Ectodermal cell (in vitro differentiated cells): Measurements from ENCODE around the gene DBNDD2.

Experiments used
- H3K27ac ChIP-seq: 2 replicates; pipeline ENCODE4 v1.7.0; 2013; ENCODE audit warnings: mild to moderate bottlenecking, low read depth, low read length; ENCODE audit not compliant: insufficient read depth, poor library complexity, severe bottlenecking
- H3K27me3 ChIP-seq: 2 replicates; pipeline ENCODE4 v1.7.0; 2013; ENCODE audit warnings: mild to moderate bottlenecking, low read length; ENCODE audit not compliant: insufficient read depth, control insufficient read depth, poor library complexity, severe bottlenecking
- H3K36me3 ChIP-seq: one replicate; pipeline ENCODE4 v1.7.0; 2013; ENCODE audit warnings: low read length; ENCODE audit not compliant: control insufficient read depth, insufficient read depth
- H3K4me1 ChIP-seq: one replicate; pipeline ENCODE4 v1.7.0; 2013; ENCODE audit warnings: low read length; ENCODE audit not compliant: control insufficient read depth, insufficient read depth
- H3K4me3 ChIP-seq: 2 replicates; pipeline ENCODE4 v1.7.0; 2013; ENCODE audit warnings: low read depth, low read length, control low read depth; ENCODE audit not compliant: insufficient read depth
- H3K9me3 ChIP-seq: 2 replicates; pipeline ENCODE4 v1.7.0; 2013; ENCODE audit warnings: mild to moderate bottlenecking, low read length, moderate library complexity; ENCODE audit not compliant: control insufficient read depth
- WGBS, 2 experiments: methylation state at CpG; one replicate each; pipeline ENCODE4 v1.1.7; 2013; ENCODE audit warnings: missing lambda C conversion rate in 2 of 2; 5-methylcytosine and 5-hydroxymethylcytosine counted together

DBNDD2 gene

DNA sequence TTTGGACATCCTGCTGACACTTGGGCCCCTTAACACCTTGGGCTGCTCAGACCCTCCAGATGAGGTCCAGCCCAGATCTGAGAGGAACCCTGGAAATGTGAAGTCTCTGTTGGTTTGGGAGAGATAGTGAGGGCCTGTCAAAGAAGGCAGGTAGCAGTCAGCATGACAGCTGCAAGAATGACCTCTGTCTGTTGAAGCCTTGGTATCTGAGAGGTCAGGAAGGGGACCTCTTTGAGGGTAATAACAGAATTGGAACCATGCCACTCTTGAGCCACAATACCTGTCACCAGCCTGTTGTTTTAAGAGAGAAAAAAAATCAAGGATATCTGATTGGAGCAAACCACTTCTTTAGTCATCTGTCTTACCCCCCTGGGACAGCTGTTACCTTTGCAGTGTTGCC lies 41.0 kb upstream of the DBNDD2 start:
- Histone ChIP-seq H3K4me1 (peaks cover 5% of the 10 kb centered on the region), H3K27me3 (no peaks in the 10 kb centered on the region), H3K9me3 (no peaks in the 10 kb centered on the region), H3K36me3 (peaks cover 5% of the 10 kb centered on the region), H3K27ac (no peak overlapping the region), H3K4me3 (no peak overlapping the region)

DNA sequence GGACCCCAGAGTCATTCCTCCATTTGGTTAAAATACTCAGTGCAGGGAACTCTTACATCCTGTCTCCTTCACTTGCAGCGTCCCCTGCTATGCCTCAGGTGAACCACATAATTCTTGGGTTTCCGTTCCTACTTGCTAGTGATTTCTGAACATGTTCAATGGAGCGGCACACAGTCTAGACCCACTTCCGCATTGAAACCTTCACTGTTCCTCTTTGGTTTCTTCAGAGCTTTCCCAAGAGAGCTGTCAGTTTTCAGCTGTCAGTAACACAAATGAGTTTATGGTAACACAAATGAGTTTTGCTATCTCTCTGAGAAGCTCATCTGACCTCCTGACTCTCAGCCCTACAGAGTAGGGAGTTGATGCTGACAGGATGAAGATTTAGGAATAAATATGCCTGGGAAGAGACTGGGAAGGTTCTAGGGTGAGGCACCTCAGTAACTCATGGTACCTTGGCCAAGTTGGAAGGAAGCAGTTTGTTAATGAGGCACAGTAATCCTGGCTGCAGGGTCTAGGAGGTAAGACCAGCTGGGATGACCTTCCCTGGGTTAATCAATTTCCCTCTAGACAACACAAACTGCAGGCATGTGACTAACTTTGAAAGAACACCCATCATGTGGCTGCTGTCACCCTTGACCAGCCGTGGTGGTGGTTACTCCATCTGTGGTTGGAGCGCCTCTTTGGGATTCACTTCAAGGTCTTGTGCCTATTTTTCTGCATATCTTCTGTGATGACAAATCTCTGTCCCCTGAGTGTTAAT lies 39.7 kb upstream of the DBNDD2 start:
- Histone ChIP-seq H3K4me1 (peaks cover 5% of the 10 kb centered on the region), H3K27ac (no peak overlapping the region), H3K36me3 (peaks cover 5% of the 10 kb centered on the region), H3K9me3 (no peaks in the 10 kb centered on the region), H3K4me3 (no peak overlapping the region), H3K27me3 (no peaks in the 10 kb centered on the region)
- 85 to 86% methylated on average over 6 of the region's 6 CpGs for WGBS, 2 experiments

DNA sequence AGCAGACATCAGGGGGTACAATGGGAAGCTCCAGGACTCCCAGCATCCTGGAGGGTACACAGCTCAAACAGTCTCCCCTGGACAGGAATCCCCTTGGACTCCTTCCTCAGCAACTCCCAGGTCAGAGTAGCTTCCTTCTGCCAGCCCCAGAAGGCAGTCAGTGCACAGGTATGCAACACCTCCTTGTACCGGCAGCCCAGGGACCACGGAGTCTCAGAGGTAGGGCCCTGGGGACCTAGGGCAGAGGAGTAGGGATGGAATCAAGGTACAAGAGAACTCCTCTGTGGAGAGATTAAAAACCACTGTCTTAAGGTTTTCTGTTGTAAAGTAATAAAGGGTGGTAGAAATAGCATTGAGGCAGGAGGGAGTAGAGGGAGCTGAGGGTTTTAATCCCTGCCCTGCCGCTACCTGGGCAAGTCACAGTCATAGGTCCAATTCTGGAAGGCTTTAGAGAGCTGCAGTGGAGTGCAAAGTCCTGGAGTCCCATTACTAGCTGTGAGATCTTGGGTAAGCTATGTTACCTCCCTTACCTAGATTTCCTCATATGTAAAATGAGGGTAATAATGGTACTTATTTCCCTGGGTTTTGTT lies 37.4 kb upstream of the DBNDD2 start:
- Histone ChIP-seq H3K4me3 (no peak overlapping the region), H3K9me3 (no peaks in the 10 kb centered on the region), H3K36me3 (peaks cover 5% of the 10 kb centered on the region), H3K4me1 (peaks cover 5% of the 10 kb centered on the region), H3K27ac (no peak overlapping the region), H3K27me3 (no peaks in the 10 kb centered on the region)
- WGBS, 2 experiments: 95 to 96% methylated on average over 3 of the region's 3 CpGs

DNA sequence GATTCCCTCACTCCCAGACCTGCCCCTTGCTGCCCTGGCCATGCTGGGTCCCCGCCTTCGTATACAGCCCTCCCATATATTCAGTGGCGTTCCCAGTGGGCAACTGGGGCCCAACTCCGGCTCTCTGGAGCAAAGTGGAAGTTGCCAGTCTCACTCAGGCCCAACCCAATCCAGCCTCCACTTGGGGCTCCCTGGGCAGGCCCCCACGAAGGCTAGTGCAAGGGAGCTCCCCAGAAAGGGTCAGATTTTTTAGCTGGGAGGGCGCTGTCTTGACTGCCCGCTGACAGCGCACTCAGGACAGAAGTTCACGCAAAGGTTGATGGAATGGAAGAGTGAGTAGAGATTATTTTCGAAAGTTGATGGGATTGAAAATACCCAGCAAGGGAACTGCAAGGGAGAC lies 35.8 kb upstream of the DBNDD2 start:
- Histone ChIP-seq H3K4me3 (no peak overlapping the region), H3K27me3 (no peaks in the 10 kb centered on the region), H3K9me3 (no peaks in the 10 kb centered on the region), H3K27ac (no peak overlapping the region), H3K36me3 (peaks cover 5% of the 10 kb centered on the region), H3K4me1 (peaks cover 8% of the 10 kb centered on the region)
- 93 to 94% methylated on average over 10 of the region's 10 CpGs for whole genome bisulfite sequencing, 2 experiments

- Histone ChIP-seq H3K4me1 (peaks cover 9% of the 10 kb centered on the region), H3K9me3 (no peaks in the 10 kb centered on the region), H3K4me3 (no peak overlapping the region), H3K27me3 (no peaks in the 10 kb centered on the region), H3K36me3 (peaks cover 5% of the 10 kb centered on the region), H3K27ac (no peak overlapping the region)
- WGBS, 2 experiments: 84% methylated on average over 30 of the region's 30 CpGs
Observed at GRCh38 chr20:45372646-45373352, 35.3 kb upstream of the DBNDD2 start.

GRCh38 chr20:45373353-45374100 lies 34.6 kb upstream of the DBNDD2 start:
- Histone ChIP-seq H3K4me1 (peaks cover 13% of the 10 kb centered on the region), H3K9me3 (no peaks in the 10 kb centered on the region), H3K27ac (no peak overlapping the region), H3K36me3 (no peaks in the 10 kb centered on the region), H3K4me3 (peak overlapping the region; percentile 11), H3K27me3 (no peaks in the 10 kb centered on the region)
- WGBS, 2 experiments: 33 to 36% methylated on average over 38 of the region's 38 CpGs

DNA sequence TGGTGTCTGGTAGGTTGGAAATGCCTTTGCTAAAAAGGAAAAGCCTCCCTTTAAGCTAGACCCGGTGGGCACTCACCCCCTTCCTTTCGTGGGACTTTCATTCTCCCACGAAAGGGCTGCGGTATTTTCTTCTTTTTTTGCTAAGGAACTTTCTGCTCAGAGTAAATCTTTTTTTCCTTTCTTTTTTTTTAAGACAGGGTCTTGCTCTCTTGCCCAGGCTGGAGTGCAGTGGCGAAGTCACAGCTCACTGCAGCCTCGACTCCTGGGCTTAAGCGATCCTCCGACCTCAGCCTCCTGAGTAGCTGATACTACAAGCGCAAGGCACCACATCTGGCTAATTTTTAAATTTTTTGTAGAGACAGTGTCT lies 34.0 kb upstream of the DBNDD2 start:
- H3K4me3 ChIP-seq: no peak overlapping the region
- 68 to 72% methylated on average over 9 of the region's 9 CpGs for WGBS, 2 experiments

DNA sequence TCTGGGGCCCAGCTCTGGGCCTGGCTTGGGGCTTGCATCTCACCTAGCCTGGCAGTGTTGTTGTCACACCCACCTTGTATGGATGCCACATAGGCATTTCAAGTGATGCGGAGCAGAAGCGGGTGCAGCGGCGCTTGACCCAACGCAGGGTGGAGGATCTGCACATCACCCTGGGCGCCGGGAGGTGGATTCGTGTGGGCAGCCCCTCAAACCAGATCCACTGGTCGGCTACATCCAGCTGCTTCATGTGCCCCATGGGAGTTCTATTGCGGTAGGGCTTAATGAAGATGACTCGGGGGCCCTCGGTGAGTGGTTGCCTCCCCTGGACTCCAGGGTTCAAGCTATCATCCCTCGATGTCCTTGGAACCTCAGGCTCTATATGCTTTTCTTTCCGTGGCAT lies 33.1 kb upstream of the DBNDD2 start:
- 94 to 95% methylated on average over 14 of the region's 14 CpGs for WGBS, 2 experiments
- Histone ChIP-seq H3K36me3 (no peaks in the 10 kb centered on the region), H3K4me3 (no peak overlapping the region), H3K27me3 (no peaks in the 10 kb centered on the region), H3K9me3 (no peaks in the 10 kb centered on the region), H3K4me1 (peaks cover 13% of the 10 kb centered on the region), H3K27ac (no peak overlapping the region)

More for the DNA sequence above, 34.0 kb upstream of the DBNDD2 start:
- Histone ChIP-seq H3K9me3 (no peaks in the 10 kb centered on the region), H3K4me1 (peaks cover 13% of the 10 kb centered on the region), H3K27ac (no peak overlapping the region), H3K27me3 (no peaks in the 10 kb centered on the region), H3K36me3 (no peaks in the 10 kb centered on the region)

DNA sequence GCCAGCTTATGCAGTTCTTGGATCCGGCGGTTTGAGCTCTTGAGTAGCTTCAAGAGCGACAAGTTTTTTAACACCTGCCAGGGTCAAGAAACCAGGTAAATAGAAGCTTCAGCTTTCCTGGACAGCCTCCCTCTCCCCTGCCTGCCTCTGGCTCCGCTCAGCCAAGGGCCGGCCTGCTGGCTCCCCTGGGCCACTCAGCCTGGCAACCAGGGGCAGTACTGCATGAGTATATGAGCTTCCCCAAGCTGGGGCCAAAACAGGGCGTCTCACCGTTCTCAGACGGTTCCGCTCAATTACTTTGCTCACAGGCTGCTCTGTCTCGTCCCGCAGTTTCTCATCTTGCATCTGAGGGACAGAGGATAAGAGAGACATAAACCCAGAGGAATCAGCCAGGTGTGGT lies 30.8 kb upstream of the DBNDD2 start:
- Histone ChIP-seq H3K9me3 (no peaks in the 10 kb centered on the region), H3K27ac (no peak overlapping the region), H3K4me1 (peaks cover 13% of the 10 kb centered on the region), H3K27me3 (no peaks in the 10 kb centered on the region), H3K36me3 (no peaks in the 10 kb centered on the region), H3K4me3 (no peak overlapping the region)
- 88% methylated on average over 11 of the region's 11 CpGs for WGBS, 2 experiments

DNA sequence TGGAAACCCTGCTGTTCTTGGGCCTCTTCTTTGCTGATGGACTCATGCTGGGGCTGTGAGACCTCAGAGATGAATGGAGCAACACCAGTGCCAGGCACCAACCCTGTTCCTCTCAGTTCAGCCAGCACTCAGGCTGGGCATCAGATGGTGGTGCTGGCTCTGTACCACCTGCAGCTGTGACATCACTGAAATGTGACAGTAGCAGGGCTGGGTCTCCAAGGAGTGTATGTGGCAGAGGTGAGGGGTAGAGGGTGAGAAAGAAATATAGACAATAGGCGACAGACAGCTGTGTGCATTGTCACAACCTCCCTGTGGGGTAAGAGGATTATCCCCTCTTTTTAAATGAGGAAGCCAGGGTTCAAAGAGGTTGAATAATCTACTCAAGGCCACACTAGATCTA lies 29.9 kb upstream of the DBNDD2 start, which contains the start of gene TP53TG5:
Gene TP53TG5 (minus strand): TSS at position 135 of the 400 bp plus-strand sequence. CDS start 89 bp downstream, at position 46.
- no peak within 1 kb of the TSS for H3K4me3 ChIP-seq
- no peak within 1 kb of the TSS for H3K27ac ChIP-seq
- 84 to 85% methylated on average over 1 of the region's 1 CpG for WGBS, 2 experiments
- peaks cover 13% of the 10 kb centered on the region for H3K4me1 ChIP-seq
- H3K9me3 ChIP-seq: no peaks in the 10 kb centered on the region
- no peaks in the 10 kb centered on the region for H3K27me3 ChIP-seq
- no peaks in the 10 kb centered on the region for H3K36me3 ChIP-seq
